GM18526 (cell line): Measurements from ENCODE around the gene WNK2.

Experiments used
- POLR2A ChIP-seq: IDR thresholded peaks from 3 replicates; pipeline ENCODE4 v1.6.1; 2011; ENCODE audit not compliant: insufficient read length; ENCODE audit errors: extremely low read depth

The WNK2 gene

DNA sequence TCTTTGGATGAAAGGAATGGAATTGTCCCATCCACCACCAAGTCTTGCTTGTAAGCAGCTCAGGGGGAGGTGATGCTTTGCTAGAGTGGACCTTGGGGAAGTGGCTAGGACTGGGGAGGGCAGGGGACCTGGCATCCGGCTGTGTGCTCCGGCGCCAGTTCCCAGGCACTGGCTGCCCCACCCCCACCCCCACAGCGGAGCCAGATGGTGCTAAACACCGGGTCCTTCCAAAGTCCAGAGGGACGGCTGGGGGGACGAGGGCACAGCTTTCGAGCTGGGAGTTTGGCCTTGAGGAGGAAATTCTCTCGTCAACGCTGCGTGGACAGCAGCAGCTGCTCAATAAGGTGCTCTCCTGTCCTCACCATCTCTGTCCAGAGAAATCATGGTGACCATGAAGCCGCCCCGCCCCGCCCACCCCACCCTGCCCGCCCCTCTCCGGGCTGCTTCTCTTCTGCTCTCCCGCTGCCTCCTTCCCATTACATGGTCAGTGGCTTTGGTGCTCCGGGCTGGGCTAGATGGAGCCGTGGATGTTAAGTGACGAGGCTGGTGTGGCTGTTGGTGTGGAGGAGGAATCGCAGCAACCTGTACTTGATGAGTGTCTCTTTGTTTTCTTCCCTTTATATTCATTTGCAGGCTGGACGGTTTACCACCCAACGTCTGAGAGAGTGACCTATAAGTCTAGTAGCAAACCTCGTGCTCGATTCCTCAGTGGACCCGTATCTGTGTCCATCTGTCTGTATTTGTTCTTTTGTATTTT is 115.7 kb downstream of the WNK2 start:
- TF ChIP-seq POLR2A = no peak

DNA sequence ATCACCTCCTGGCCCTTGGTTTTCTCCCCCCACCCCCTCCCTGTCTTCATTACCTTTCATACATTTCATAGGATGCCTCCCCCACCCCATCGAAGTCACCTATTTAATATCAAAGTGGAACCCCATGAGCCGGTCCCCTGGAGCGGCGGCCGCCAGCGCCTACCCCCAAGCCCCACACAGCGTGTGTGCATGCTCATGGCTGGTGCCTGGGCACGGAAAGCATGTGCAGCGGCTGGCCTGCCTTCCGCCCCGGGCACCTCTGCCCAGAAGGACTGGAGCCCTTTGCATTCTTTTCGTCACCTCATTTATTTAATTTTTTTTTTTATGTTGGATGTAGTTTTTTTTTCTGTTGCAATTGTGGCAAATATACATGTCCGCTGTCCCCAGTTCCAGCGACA is 116.2 kb downstream of the WNK2 start:
- no peak for TF ChIP-seq POLR2A

DNA sequence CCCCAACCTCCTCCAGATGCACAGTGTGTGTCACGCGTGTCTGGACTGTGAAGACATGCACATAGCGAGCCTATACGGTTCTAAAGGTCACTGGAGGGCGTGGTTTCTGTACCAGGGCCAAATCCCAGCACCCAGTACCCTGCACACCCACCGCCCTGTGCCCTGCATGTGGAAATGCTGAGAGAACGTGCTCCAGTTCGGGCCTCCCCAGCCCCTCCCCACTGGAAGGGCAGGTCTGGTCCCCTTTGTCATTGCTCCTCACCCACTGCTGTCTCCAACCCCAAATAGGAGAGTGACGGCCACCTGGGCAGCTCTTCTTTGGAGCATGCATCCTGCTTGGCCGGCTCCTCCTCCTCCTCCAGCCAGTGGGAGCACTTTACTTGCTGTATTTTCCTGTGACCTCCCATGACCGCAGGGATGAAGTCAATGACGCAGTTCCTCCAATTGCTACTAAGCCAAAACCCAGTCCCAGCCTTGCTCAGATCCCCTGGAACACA is 116.7 kb downstream of the WNK2 start:
- no peak for TF ChIP-seq POLR2A

DNA sequence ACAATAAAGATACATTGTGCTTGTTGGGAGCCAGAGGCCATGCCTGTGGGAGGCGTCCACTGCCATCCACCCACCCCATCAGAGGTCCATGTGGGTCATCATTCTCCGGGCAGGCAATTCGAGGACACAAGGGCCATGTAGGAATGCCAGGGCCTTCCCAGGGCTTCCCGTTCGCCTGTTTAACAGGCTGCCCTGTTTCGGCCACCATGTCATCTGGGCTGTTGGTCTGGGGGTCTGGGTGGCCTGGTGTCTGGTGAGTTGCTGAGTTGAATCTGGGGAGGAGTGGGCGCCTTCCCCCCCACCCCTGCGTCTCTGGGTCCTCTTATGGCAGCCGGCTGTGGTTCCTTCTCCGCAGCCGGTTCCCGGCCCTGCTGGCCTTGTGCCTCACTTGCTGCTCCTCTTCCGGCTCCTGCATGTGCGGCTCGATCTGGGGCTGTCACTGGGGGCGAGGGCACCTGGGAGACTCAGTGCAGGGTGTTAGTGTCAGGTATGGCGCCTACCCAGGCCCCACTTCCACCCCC is 117.4 kb downstream of the WNK2 start:
- TF ChIP-seq POLR2A = no peak

DNA sequence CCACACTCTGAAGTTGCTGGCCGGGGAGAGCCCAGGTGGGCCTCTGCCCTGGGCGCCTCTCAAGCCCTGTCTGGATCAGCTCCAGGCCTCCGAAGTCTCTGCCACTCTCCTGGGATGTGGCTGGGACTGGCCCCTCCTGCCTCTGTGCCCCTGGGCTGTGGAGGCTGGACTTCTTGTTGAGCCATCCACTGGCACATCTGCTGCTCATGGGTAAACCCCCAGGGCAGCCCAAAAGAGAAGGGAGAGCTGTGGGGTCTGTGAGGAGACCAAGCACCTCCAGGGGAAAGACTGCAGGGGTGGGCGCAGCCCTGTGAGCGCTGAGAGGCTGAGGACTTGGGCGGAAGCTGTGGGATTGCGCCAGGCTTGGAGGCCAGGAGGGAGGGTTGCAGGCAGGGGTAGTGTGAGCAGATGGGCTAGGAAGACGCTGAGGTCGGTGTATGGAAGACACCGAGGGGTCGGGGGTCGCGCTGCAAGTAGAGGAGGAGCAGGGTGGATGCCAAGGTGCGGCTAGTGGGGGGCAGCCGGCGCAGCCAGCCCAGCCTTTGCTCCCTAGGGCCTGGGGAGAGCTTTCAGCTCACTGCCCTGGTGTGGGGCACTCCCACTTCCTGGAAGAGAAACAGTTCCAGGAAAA is 118.1 kb downstream of the WNK2 start:
- no peak for TF ChIP-seq POLR2A

DNA sequence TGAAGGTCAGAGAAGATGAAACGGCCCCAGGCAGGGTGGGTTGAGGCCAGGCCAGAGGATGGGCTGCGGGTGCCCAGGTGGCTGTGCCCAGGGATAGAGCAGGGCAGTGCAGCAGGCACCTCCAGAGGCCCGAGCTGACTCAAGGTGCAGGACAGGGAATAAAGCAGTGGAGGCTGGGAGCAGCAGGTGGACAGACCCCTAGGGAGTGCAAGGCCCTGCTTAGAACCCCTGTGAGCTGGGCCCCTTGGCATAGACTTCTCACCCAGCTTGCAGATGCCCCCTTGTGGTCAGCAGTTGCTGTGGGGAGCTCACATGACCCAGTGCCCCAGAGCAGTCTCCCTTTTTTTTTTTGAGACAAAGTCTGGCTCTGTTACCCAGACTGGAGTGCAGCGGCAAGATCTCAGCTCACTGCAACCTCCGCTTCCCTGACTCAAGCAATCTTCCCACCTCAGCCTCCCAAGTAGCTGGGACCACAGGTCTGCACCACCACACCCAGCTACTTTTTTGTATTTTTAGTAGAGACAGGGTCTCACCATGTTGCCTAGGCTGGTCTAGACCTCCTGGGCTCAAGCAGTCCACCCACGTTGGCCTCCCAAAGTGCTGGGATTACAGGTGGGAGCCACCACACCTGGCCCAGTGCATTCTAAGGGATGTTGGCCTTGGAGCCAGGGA is 118.8 kb downstream of the WNK2 start:
- TF ChIP-seq POLR2A = no peak

DNA sequence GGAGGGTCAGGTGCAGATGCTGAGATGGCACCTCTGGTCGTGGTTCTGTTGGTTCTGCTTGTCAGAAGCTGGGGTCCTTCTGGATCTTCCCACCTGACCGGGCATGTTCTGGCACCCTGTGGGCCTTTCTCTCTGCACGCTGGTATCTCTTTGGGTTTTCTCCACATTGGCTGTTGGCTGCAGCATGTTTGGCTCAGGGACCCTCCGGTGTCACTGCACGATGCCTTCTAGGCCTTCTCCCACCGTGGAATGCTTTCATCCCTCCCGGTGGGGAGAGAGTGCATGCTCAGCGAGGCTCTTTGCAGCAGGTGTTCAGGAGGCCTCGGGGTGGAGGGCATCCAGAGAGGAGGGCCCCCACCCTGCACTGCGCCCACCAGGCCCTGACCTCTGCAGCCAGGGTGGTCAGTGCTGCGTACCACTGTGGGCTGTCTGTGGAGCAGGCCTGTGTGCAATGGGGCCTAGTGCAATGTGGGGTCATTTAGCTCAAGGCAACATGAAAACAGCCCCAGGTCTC is 119.4 kb downstream of the WNK2 start:
- no peak for TF ChIP-seq POLR2A

DNA sequence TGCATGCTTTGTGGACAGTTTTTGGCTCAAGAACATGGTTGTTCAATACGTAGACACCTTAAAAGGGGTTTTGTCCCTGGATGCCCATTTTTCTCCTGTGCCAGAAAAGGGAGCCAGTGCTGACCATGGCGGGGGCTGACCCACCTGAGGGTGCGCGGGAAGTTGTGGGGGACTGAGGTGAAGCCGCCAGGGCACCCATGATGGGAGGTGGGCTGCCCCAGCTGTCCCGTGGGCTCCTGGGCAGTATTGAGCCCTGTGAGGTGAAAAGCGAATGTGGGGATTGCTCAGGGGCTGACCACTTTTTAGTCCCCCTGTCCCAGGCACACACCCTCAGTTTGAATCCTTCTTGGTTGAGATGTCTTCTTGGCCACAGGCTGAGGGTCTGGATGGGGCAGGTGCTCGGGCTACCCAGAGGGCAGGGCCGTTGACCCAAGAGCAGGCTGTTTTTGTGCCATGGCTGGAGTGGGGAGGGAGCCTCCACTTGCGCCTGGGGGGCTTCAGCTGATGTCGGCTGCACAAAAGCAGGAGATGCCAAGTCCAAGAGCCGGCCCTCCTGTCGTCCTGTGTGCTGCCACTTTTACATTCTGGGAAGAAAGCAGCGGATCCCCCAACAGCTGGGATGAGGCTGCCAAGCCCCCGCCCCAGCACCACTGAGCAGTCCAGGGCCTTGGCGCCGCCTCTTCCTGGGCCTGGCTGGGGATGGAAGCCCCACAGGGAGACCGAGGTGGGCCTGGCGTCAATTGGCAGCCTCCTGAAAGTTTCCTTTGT is 120.1 kb downstream of the WNK2 start:
- no peak for TF ChIP-seq POLR2A

DNA sequence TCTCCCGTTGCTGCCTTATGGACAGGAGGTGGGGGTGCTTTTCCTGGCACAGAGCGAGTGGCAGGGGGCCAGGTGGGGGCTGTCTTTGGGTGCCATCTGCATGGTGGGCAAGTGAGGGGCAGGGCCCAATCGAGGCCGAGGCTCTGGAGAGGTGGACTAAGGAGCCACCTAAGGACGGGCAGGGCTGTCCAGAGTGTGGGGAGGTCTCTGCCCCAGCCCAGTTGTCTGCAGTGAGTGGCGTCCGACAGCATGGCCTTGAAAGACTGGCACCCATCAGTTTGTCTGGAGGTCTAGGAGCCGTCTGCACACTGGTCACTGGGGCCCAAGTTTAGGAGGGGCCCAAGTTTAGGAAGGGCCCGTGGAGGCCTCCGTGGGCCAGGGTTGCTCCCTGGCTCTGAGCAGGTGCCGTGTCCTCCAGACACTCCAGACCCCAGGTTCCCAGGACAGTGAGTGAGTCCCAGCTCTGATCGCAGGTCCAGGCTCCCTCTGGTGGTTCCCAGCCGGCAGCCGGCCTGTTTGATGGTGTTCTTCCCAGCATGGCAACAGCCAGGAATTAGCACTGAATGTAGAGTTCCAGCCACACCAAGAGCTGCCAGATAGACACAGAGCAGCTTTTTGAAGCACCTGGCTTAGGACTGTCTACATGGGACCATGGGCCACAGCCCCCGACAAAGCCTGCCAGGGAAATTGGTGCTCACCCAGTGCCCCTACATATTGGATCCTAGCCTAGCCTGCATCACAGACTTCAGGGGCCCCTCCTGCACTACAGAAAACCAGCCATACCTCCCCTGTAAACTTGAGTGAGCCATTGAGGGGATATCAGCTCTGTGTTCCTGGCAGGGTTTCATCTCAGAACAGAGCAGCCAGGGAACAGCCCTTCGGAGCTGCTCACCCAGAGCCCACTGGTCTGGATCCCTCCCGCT is 120.9 kb downstream of the WNK2 start:
- no peak for TF ChIP-seq POLR2A

DNA sequence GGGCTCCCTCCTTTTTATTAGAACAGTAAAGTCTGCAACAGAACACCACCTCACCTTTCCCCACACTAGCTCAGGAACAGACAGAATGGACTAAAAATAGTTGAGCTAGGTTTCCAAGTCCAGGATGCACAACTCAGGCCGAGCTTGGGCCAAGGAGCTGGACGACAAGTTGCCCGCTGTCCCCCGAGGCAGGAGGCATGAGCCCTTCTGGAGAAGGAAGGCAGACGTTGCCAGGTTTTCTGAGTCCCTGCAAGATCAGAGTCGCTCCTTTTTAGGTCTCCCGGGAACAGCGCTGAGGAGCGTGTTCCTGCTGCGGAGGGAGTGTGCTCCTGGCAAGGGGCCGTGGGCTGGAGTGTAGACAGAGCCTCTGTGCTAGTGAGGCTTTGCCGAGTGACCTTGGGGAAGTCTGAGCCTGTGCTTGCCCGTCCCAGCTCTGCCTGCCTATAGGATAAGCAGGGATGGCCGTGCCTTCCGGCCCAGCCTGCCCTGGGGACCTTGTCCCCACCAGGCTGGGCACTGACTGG is 121.6 kb downstream of the WNK2 start:
- no peak for TF ChIP-seq POLR2A

DNA sequence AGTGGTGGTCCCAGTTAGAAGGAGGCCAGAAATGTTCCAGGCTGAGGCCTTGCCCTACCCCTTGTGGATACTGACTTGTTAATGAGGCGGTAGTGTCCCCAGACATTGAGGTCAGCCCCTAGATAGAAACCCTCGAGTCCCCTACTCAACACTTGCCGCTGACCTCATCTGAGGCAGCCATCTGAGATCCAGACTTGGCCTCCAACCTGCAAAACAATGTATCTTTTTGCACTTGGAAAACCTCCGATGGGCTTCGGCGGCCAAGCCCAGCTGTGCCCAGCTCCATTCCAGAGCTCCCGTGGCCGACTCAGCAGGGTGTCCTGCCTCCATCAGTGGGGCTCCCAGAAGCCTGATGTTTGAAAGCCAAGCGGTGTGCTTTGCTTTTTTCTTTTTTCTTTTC is 122.1 kb downstream of the WNK2 start:
- TF ChIP-seq POLR2A = no peak

DNA sequence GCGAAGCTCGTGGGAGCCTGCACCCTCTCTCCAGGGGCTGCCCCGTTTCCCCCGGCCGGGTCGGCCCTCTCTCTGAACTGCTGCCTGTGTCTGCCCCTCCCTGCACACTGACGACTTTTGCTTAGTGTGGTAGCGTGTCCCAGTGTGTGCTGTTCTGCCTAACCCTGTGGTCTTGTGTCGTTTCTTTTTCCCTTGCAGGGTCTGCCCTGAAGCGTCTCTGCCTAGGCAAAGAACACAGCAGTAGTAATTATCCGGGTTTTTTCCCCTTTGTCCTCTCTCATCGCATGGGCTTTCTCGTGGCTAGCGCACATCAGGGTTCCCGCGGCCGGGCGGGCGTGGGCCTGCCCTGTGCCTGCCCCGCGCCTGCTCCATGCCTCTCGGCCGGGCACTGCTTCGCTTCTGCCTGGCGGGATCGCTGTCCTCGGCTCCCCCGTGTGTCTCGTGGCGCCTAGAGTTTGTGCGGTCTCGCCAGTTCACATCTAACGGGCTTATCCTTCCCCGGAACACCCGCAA is 122.7 kb downstream of the WNK2 start:
- no peak for TF ChIP-seq POLR2A

DNA sequence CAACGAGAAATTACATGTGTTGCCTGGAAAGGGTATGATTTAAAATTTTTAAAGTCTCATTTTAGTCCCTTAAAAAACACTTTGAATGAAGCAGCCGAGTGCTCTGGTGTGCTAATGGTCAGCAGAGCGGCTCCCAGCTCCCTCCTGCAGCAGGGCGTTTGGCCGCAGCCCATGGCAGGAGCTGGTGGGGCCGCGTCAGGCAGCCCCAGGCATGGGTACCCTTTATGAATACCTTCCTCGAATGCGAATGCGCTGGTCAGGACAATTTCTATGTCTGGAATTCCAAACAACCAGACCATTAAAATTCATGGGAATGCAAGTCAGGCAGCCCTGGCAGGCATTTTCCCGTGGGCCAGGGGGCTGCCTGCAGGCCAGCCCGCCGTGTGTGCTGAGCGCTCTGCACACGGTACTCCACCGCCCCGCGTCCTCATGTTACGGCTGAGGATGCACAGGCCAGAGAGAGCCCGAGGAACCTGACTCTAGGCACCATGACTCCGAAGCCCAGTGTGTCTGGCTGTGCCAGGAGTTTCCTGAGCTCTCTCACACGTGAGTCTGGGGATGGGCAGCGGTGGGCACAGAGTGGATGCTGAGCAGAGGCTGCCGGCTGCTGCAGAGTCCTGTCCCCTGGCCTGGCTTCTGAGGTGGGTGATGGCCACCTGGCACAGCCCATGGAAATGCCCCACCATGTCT is 123.7 kb downstream of the WNK2 start:
- no peak for TF ChIP-seq POLR2A

DNA sequence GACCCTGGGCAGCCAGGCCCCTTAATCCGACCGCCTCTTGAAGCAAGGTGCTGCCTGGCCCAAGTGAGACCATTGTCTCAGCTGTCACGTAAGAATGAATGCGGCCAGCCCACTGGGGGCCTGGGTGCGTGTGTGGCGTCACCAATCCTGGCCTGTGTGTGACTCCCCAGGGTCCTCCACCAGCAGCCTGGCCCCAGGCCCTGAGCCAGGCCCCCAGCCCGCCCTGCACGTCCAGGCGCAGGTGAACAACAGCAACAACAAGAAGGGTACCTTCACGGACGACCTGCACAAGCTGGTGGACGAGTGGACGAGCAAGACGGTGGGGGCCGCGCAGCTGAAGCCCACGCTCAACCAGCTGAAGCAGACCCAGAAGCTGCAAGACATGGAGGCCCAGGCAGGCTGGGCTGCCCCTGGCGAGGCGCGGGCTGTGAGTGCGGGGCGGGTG is 124.2 kb downstream of the WNK2 start:
- TF ChIP-seq POLR2A = no peak
